ENCODE results near the gene TBPL1.

TBPL1 gene

DNA sequence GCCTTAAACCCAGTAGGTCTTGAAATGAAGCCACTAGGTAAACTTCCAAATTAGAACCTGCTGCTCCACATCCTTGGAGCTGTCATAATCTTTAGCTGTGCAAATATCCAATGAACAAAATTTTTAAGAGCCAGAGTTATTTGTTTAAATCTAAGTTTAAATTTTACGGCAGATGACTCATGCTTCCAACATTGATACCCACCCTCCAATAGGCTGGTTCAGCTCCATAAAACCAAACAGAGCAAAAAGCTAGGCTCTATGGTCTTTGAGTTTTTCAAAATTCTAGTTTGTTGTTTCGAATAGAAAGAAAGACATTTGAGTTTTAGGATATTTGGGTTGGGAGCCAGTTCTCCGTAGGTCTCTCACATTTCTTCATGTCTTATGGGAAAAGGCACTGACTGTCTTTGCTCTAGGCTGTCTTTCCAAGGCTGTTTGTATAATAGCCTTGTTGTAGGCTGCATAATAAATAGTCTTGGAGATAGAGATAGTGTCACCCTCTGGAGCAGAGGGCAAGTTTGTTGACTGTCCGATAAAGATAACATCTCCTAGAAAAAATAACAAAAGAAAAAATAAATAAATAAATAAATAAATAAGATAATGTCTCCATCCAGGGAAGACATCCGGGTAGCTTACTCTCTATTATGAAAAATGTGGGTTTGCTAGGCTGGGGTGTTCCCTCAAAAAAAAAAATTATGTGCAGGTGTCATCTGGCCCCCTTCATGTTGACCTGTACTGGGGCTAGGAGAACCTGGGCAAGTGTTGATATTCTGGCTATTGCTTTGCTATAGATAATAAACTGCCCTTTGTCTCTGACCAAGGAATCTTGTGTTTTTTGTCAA is 62.9 kb downstream of the TBPL1 start:
- TF ChIP-seq CTCF (IDR thresholded peaks at IDR 0.05; ENCODE audit: low read depth, low read length, missing control alignments) = no peak
- no peak overlapping the region for H3K4me3 ChIP-seq (replicated peaks; ENCODE audit: low read depth, low read length)
- DNase-seq (ENCODE audit: extremely low read depth, low read depth) = no peak

- no peak for TF ChIP-seq CTCF (IDR thresholded peaks at IDR 0.05; ENCODE audit: low read depth, low read length, missing control alignments)
- no peak for DNase-seq (ENCODE audit: extremely low read depth, low read depth)
- no peak overlapping the region for H3K4me3 ChIP-seq (replicated peaks; ENCODE audit: low read depth, low read length)
Measured at GRCh38 chr6:134016558-134016814, 63.5 kb downstream of the TBPL1 start.

DNA sequence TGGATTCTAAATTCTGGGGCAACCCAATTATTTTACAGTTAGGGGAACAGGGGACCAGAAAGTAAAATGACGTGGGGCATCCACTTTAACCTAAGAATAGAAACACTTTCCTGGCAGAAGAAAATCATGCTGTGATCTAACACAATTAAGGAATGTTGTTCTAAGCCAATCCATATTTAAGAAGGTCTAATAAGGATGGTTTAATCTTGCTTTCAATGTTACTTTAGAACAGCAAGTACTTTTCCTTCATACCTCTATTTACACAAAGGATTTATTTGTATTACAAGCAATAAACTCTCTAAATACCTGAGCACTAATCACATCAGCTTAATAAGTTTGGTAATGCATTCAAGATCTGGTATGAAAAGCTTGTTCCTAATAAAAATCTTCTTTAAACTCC is 67.0 kb downstream of the TBPL1 start:
- H3K4me3 ChIP-seq (replicated peaks; ENCODE audit: low read depth, low read length) = no peak overlapping the region
- no peak for TF ChIP-seq CTCF (IDR thresholded peaks at IDR 0.05; ENCODE audit: low read depth, low read length, missing control alignments)
- no peak for DNase-seq (ENCODE audit: extremely low read depth, low read depth)

GRCh38 chr6:134020543-134020942 is 67.5 kb downstream of the TBPL1 start:
- no peak for TF ChIP-seq CTCF (IDR thresholded peaks at IDR 0.05; ENCODE audit: low read depth, low read length, missing control alignments)
- H3K4me3 ChIP-seq (replicated peaks; ENCODE audit: low read depth, low read length) = no peak overlapping the region
- no peak for DNase-seq (ENCODE audit: extremely low read depth, low read depth)

- H3K4me3 ChIP-seq (replicated peaks; ENCODE audit: low read depth, low read length) = no peak overlapping the region
- no peak for TF ChIP-seq CTCF (IDR thresholded peaks at IDR 0.05; ENCODE audit: low read depth, low read length, missing control alignments)
- DNase-seq (ENCODE audit: extremely low read depth, low read depth) = no peak
Measured at GRCh38 chr6:134020968-134021367, 67.9 kb downstream of the TBPL1 start.

DNA sequence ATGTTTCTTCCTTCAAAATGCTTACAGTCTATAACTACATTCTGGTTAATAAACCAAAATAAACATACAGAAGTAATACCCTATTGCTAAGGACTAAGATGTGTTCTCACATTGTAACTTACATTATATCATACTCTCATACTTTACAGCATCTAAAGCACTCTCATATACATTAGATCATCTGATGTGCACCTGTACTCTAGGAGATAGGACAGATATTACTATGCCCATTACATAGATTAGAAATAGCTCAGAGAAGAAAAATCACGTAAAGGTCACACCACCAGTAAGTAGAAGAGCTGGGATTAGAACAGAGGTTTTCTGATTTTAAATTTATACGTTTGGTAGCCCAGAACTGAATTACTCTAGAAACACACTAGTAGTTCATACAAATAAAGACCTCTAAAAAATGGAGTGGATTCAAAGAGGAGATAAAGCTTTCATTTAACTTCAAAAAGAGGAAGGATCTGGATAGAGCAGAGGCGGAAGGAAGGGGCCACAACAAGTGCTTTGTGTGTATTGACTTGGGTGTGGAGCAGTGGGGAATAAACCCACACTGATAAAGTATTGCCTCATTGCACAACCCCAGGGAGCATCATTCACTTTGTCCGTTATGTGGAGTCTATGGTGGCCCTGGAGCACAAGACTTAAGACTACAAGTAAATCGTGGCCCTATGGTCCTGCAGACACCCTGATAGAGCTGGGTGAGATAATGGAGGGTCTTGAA is 68.5 kb downstream of the TBPL1 start:
- no peak overlapping the region for H3K4me3 ChIP-seq (replicated peaks; ENCODE audit: low read depth, low read length)
- no peak for TF ChIP-seq CTCF (IDR thresholded peaks at IDR 0.05; ENCODE audit: low read depth, low read length, missing control alignments)
- no peak for DNase-seq (ENCODE audit: extremely low read depth, low read depth)

Data from HFF-Myc (cell line).